K562 (cell line): ENCODE results near the gene COCH. TPM values are rescaled to one million over a fixed set of nuclear protein-coding genes. Genes with fewer than 3 reads are reported as not detected.

Experiments
- E2F6 ChIP-seq, 2 experiments: IDR thresholded peaks; 2 replicates each; pipeline ENCODE4 v1.6.1; 2011; ENCODE audit warnings: borderline replicate concordance in 1 of 2, control low read depth in 1 of 2, low read depth in 1 of 2, low read length in 1 of 2, mild to moderate bottlenecking in 1 of 2, mixed read lengths in 1 of 2, moderate library complexity in 1 of 2; ENCODE audit not compliant: insufficient read depth in 1 of 2, insufficient read length in 1 of 2, poor library complexity in 1 of 2, severe bottlenecking in 1 of 2; ENCODE audit errors: extremely low read depth in 1 of 2
- EHMT2 ChIP-seq: fragments of 450-650 bp; IDR thresholded peaks from 2 replicates; pipeline ENCODE4 v1.6.1; 2018; ENCODE audit warnings: antibody characterized with exemption
- FOXP1 ChIP-seq: sonication (generic); formaldehyde crosslinking; IDR thresholded peaks from 2 replicates; pipeline ENCODE4 v1.8.0; 2022; ENCODE audit warnings: mild to moderate bottlenecking, missing genetic modification reagents
- HES1 ChIP-seq: fragments of 450-650 bp; IDR thresholded peaks from 2 replicates; pipeline ENCODE4 v1.6.1; 2016; ENCODE audit warnings: low read depth, mild to moderate bottlenecking, moderate library complexity
- LCOR ChIP-seq: sonication (generic); formaldehyde crosslinking; IDR thresholded peaks from 2 replicates; pipeline ENCODE4 v1.8.0; 2022; ENCODE audit warnings: mild to moderate bottlenecking, missing genetic modification reagents
- MGA ChIP-seq: fragments of 450-650 bp; IDR thresholded peaks from 2 replicates; pipeline ENCODE4 v1.6.1; 2016; ENCODE audit warnings: mild to moderate bottlenecking, moderate library complexity
- MYNN ChIP-seq, 2 experiments: sonication (generic); formaldehyde crosslinking in 1 of 2; IDR thresholded peaks; 2 replicates each; pipeline versions ENCODE4 v1.5.0 to v1.6.1; 2016 to 2020; ENCODE audit warnings: antibody characterized with exemption in 1 of 2, missing genetic modification reagents in 1 of 2
- STAG1 ChIP-seq: sonication (generic); formaldehyde crosslinking; IDR thresholded peaks from 2 replicates; pipeline ENCODE4 v1.5.0; 2020; ENCODE audit warnings: missing genetic modification reagents, borderline replicate concordance
- TGIF2 ChIP-seq: sonication (generic); formaldehyde crosslinking; IDR thresholded peaks from 2 replicates; pipeline ENCODE4 v1.8.1; 2022; ENCODE audit warnings: mild to moderate bottlenecking, missing genetic modification reagents, moderate library complexity
- ZNF232 ChIP-seq: sonication (generic); formaldehyde crosslinking; IDR thresholded peaks from 2 replicates; pipeline ENCODE4 v1.8.0; 2022; ENCODE audit warnings: mild to moderate bottlenecking, missing genetic modification reagents
- ZNF740 ChIP-seq, 3 experiments: fragments of 200-800 bp in 1 of 3; sonication (Bioruptor generic) in 1 of 3; sonication (generic) in 1 of 3; formaldehyde crosslinking in 1 of 3; IDR thresholded peaks; 2 replicates each; pipeline versions ENCODE4 v1.6.1 to v1.8.0; 2016 to 2022; ENCODE audit warnings: mild to moderate bottlenecking in 2 of 3, missing compliant biosample characterization in 2 of 3, missing genetic modification characterization in 2 of 3, missing genetic modification reagents in 1 of 3
- polyA plus RNA-seq, 8 experiments: library from polyadenylated mRNA; depleted of rRNA in 4 of 8; stranded (reverse) in 5 of 8; unstranded in 3 of 8; fragments of >200 nt; fragmentation: Nextera tagmentation in 2 of 8; fragmentation: Illumina TruSeq in 1 of 8; extraction: Ambion mirVana in 2 of 8; extraction: Trizol in 1 of 8; gene quantifications; 2 replicates each; pipeline versions ENCODE4 v1.2.1 to v1.2.3, GENCODE V29; 2011 to 2014; ENCODE audit warnings: inconsistent platforms in 1 of 8, missing spikeins in 1 of 8
- total RNA-seq, 7 experiments: library from RNA; depleted of rRNA in 6 of 7; stranded (reverse); fragments of >200 nt in 6 of 7; fragmentation: Illumina TruSeq in 2 of 7; extraction: Trizol in 2 of 7; gene quantifications; 2 replicates each; pipeline versions ENCODE4 v1.2.1 to v1.2.3, GENCODE V29; 2011 to 2021; ENCODE audit warnings: low replicate concordance in 1 of 7

The COCH gene
- total and polyA plus RNA-seq, 9 of the 15 experiments (the other 6 are each of a cell fraction or from before 2014, with no cell fraction given): 27.0 to 141 (median 69.3) TPM

GRCh38 chr14:30874999-30875787 is 834 bp downstream of the COCH start (continued):
- TF ChIP-seq STAG1 (CRISPR knock-in tag) (no peak), TGIF2 (CRISPR knock-in tag) (0 out of 2 replicates have a peak, but pooled peaks have one; percentile 18), MGA (peak; percentile 93), LCOR (0 out of 2 replicates have a peak, but pooled peaks have one; percentile 6), ZNF740 (CRISPR knock-in tag; IDR thresholded peaks at IDR 0.05) (peak; percentile 44; the same call in 1 of the 2 replicates), ZNF740 (tag; IDR thresholded peaks at IDR 0.05) (no peak), E2F6 (IDR thresholded peaks at IDR 0.05; ENCODE audit: borderline replicate concordance in 1 of 2, extremely low read depth in 1 of 2, insufficient read depth in 1 of 2, insufficient read length in 1 of 2, low read depth in 1 of 2, low read length in 1 of 2, poor library complexity in 1 of 2, severe bottlenecking in 1 of 2) (peak; percentile 82 to 91), MYNN (IDR thresholded peaks at IDR 0.05) (no peak), MYNN (CRISPR knock-in tag; IDR thresholded peaks at IDR 0.05) (no peak), HES1 (no peak), FOXP1 (0 out of 2 replicates have a peak, but pooled peaks have one; percentile 17), EHMT2 (no peak), ZNF232 (0 out of 2 replicates have a peak, but pooled peaks have one; percentile 14)
